Measurements from ENCODE around the gene COL6A1.

GRCh38 chr21:46018615-46019014 is 37.0 kb downstream of the COL6A1 start:
- TF ChIP-seq, protein P1, sequence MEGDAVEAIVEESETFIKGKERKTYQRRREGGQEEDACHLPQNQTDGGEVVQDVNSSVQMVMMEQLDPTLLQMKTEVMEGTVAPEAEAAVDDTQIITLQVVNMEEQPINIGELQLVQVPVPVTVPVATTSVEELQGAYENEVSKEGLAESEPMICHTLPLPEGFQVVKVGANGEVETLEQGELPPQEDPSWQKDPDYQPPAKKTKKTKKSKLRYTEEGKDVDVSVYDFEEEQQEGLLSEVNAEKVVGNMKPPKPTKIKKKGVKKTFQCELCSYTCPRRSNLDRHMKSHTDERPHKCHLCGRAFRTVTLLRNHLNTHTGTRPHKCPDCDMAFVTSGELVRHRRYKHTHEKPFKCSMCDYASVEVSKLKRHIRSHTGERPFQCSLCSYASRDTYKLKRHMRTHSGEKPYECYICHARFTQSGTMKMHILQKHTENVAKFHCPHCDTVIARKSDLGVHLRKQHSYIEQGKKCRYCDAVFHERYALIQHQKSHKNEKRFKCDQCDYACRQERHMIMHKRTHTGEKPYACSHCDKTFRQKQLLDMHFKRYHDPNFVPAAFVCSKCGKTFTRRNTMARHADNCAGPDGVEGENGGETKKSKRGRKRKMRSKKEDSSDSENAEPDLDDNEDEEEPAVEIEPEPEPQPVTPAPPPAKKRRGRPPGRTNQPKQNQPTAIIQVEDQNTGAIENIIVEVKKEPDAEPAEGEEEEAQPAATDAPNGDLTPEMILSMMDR (IDR thresholded peaks at IDR 0.05) = no peak
- no peak for TF ChIP-seq POLR2A (IDR thresholded peaks at IDR 0.05)
